Activated CD4-positive, alpha-beta T cell treated with anti-CD3 and anti-CD28 coated beads for 24 hours (primary cell): Measurements from ENCODE around the gene ATP5MG.
"Not testable (repeated sequence)": the region's sequence is repeated elsewhere in the genome, so short reads cannot be mapped to it uniquely, and the experiment has no call there.

Experiments used
- DNase-seq, 2 donors: peaks; one replicate each; pipeline ENCODE4 v3.0.0-alpha.2; 2020; ENCODE audit warnings: low read depth in 2 of 2

Gene ATP5MG

GRCh38 chr11:118406599-118407166 is 5.3 kb downstream of the ATP5MG start:
- DNase-seq, result no peak

- DNase-seq, result no peak
These were observed 8.8 kb downstream of the ATP5MG start for GRCh38 chr11:118410055-118410745.

GRCh38 chr11:118411530-118411929 is 10.1 kb downstream of the ATP5MG start:
- no peak for DNase-seq

GRCh38 chr11:118412921-118413320 is 11.5 kb downstream of the ATP5MG start:
- no peak for DNase-seq

- DNase-seq, result no peak
These were observed 13.8 kb downstream of the ATP5MG start for GRCh38 chr11:118415062-118415738.

GRCh38 chr11:118415739-118416068 is 14.3 kb downstream of the ATP5MG start:
- no peak for DNase-seq

- DNase-seq, result not testable (repeated sequence)
These were observed 15.5 kb downstream of the ATP5MG start for GRCh38 chr11:118416900-118417299.

GRCh38 chr11:118417801-118418200 is 16.4 kb downstream of the ATP5MG start:
- no peak for DNase-seq

GRCh38 chr11:118418766-118419165 is 17.4 kb downstream of the ATP5MG start:
- no peak for DNase-seq

- DNase-seq, result no peak
These were observed 26.3 kb downstream of the ATP5MG start for GRCh38 chr11:118427707-118428106.

GRCh38 chr11:118430956-118431355 is 29.6 kb downstream of the ATP5MG start:
- no peak for DNase-seq

- no peak for DNase-seq
These were observed 32.7 kb downstream of the ATP5MG start for GRCh38 chr11:118434123-118434552.

GRCh38 chr11:118434553-118435289 is 33.3 kb downstream of the ATP5MG start:
- peak in 1 of 2 donors; percentile 15 for DNase-seq

GRCh38 chr11:118435290-118435892 is 34.0 kb downstream of the ATP5MG start:
- peak; percentile 41 to 49 for DNase-seq

GRCh38 chr11:118435893-118436624 is 34.7 kb downstream of the ATP5MG start, which contains the start of gene KMT2A:
Gene KMT2A, plus strand, starts transcription at chr11:118436492. Its CDS starts 21 bp downstream, at chr11:118436513.
- DNase-seq, result peak; percentile 93 to 94

- peak in 1 of 2 donors; percentile 9 for DNase-seq
These were observed 35.3 kb downstream of the ATP5MG start for GRCh38 chr11:118436639-118437207.

- peak in 1 of 2 donors; percentile 39 for DNase-seq
These were observed 36.1 kb downstream of the ATP5MG start for GRCh38 chr11:118437208-118438125.

- no peak for DNase-seq
These were observed 37.0 kb downstream of the ATP5MG start for GRCh38 chr11:118438314-118438931.

- DNase-seq, result no peak
These were observed 38.2 kb downstream of the ATP5MG start for GRCh38 chr11:118439646-118440045.
